PC-3 (cell line): ENCODE data around the gene TTC23. TPM values are rescaled to one million over a fixed set of nuclear protein-coding genes. Genes with fewer than 3 reads are reported as not detected.

ENCODE experiments used
- ATAC-seq: fragments of 200-7000 bp; cut with Tn5 transposase; 2 replicates; pipeline ENCODE4 v1.9.1; 2020; ENCODE audit warnings: mild to moderate bottlenecking, moderate library complexity
- BruUV-seq: library from RNA; stranded (reverse); fragments of 400-500 nt; replicated peaks from 2 replicates; lab custom pipeline; 2021; lab: Mats Ljungman, UMichigan
- CTCF ChIA-PET: fragments of 300-600 bp; sonication (Branson Sonifier 250); formaldehyde crosslinking; loops from one replicate; lab custom pipeline; 2022; ENCODE audit warnings: antibody characterized with exemption; lab: Charles Lee
- POLR2A ChIA-PET: fragments of 300-600 bp; sonication (Branson Sonifier 250); formaldehyde crosslinking; loops from one replicate; lab custom pipeline; 2022; ENCODE audit warnings: antibody characterized with exemption; ENCODE audit not compliant: unreplicated experiment; lab: Charles Lee
- DNase-seq: peaks from one replicate; pipeline ENCODE4 v3.0.0-alpha.2; 2015
- H2AFZ ChIP-seq: fragments of 300-600 bp; sonication (generic); 2 replicates; pipeline ENCODE4 v1.6.0; 2016; ENCODE audit warnings: antibody characterized with exemption, low read length
- H3F3A ChIP-seq: fragments of 300-600 bp; sonication (generic); one replicate; pipeline ENCODE4 v1.6.0; 2017; ENCODE audit warnings: antibody characterized with exemption, low read length, control low read depth, mild to moderate bottlenecking; ENCODE audit not compliant: unreplicated experiment
- H3K27ac ChIP-seq: fragments of 300-600 bp; sonication (generic); 2 replicates; pipeline ENCODE4 v1.5.1; 2016; ENCODE audit warnings: mild to moderate bottlenecking, low read length
- H3K27me3 ChIP-seq: fragments of 300-600 bp; sonication (generic); 2 replicates; pipeline ENCODE4 v1.6.1; 2016; ENCODE audit warnings: low read length, mixed read lengths
- H3K36me3 ChIP-seq: fragments of 300-600 bp; sonication (generic); 2 replicates; pipeline ENCODE4 v1.6.1; 2016; ENCODE audit warnings: low read depth, mixed run types, low read length, mixed read lengths
- H3K4me1 ChIP-seq: fragments of 300-600 bp; sonication (generic); 2 replicates; pipeline ENCODE4 v1.5.1; 2016; ENCODE audit warnings: low read length; ENCODE audit not compliant: insufficient read depth
- H3K4me2 ChIP-seq: fragments of 300-600 bp; sonication (generic); 2 replicates; pipeline ENCODE4 v1.6.0; 2016; ENCODE audit warnings: low read length
- H3K4me3 ChIP-seq: fragments of 300-600 bp; sonication (generic); 2 replicates; pipeline ENCODE4 v1.5.1; 2016; ENCODE audit warnings: mild to moderate bottlenecking, low read length, mixed read lengths
- H3K79me2 ChIP-seq: fragments of 300-600 bp; sonication (generic); 2 replicates; pipeline ENCODE4 v1.6.1; 2017; ENCODE audit warnings: low read length, mixed read lengths
- H3K9ac ChIP-seq: fragments of 300-600 bp; sonication (generic); 2 replicates; pipeline ENCODE4 v1.6.0; 2016; ENCODE audit warnings: mild to moderate bottlenecking, low read length
- H3K9me2 ChIP-seq: fragments of 300-600 bp; sonication (generic); replicated peaks from 2 replicates; pipeline ENCODE4 v1.6.1; 2016; ENCODE audit warnings: mixed run types, low read length, mixed read lengths
- H3K9me3 ChIP-seq: fragments of 300-600 bp; sonication (generic); 2 replicates; pipeline ENCODE4 v1.6.1; 2016; ENCODE audit warnings: low read length, mixed read lengths
- H4K20me1 ChIP-seq: fragments of 300-600 bp; sonication (generic); 2 replicates; pipeline ENCODE4 v1.6.1; 2016; ENCODE audit warnings: low read length, mixed read lengths
- EZH2 ChIP-seq: fragments of 300-600 bp; sonication (generic); IDR thresholded peaks from one replicate; pipeline ENCODE4 v1.6.1; 2017; ENCODE audit warnings: antibody characterized with exemption, mild to moderate bottlenecking, low read length; ENCODE audit not compliant: unreplicated experiment
- EZH2phosphoT487 ChIP-seq: fragments of 300-600 bp; sonication (generic); IDR thresholded peaks from 2 replicates; pipeline ENCODE4 v1.6.1; 2018; ENCODE audit warnings: mild to moderate bottlenecking, antibody characterized with exemption, low read length, borderline replicate concordance
- intact Hi-C: fragments of 100-400 bp; cut with micrococcal nuclease; formaldehyde crosslinking; loops from 2 replicates; pipeline ENCODE4 v1.9.0; 2023
- total RNA-seq: library from RNA; depleted of rRNA; stranded (reverse); fragments of >200 nt; gene quantifications from 2 replicates; pipeline ENCODE4 v1.2.3, GENCODE V29; 2014
- TF ChIP-seq, protein P1 (sequence below): fragments of 300-600 bp; sonication (generic); conservative IDR thresholded peaks from 2 replicates; pipeline ENCODE4 v1.5.1; 2017; ENCODE audit warnings: antibody characterized with exemption, low read depth, mild to moderate bottlenecking, low read length

The TTC23 gene
- total RNA-seq, 1 experiment from 2014 or later = 10.4 TPM

DNA sequence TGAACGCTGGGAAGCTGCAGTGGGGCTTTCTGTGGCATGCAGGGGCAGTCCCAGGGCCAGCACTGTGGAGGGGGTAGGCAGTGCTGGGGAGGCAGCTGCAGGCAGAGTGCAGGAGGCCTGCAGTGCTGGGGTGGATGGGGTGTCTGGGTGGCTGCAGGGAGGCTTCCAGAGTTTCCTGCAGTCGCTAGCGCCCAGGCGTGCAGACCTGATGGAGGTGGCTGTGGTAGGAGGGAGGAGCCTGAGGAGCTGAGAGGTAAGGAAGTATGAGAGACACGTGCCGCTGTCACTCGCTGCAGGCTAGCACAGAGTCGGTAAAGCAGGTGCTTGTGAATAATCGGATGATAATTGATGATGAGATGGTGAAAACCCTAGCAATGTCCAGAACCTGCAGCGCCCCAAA is 128.2 kb downstream of the TTC23 start:
- H3K4me1 ChIP-seq = peaks cover 27% of the 10 kb centered on the region
- BruUV-seq = no TSS peak
- H3K27ac ChIP-seq = no peak overlapping the region
- no peaks in the 10 kb centered on the region for H4K20me1 ChIP-seq
- 0 out of 2 replicates have a peak, but pooled peaks cover 3% of the 10 kb centered on the region for H3K79me2 ChIP-seq
- TF ChIP-seq, protein P1, sequence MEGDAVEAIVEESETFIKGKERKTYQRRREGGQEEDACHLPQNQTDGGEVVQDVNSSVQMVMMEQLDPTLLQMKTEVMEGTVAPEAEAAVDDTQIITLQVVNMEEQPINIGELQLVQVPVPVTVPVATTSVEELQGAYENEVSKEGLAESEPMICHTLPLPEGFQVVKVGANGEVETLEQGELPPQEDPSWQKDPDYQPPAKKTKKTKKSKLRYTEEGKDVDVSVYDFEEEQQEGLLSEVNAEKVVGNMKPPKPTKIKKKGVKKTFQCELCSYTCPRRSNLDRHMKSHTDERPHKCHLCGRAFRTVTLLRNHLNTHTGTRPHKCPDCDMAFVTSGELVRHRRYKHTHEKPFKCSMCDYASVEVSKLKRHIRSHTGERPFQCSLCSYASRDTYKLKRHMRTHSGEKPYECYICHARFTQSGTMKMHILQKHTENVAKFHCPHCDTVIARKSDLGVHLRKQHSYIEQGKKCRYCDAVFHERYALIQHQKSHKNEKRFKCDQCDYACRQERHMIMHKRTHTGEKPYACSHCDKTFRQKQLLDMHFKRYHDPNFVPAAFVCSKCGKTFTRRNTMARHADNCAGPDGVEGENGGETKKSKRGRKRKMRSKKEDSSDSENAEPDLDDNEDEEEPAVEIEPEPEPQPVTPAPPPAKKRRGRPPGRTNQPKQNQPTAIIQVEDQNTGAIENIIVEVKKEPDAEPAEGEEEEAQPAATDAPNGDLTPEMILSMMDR = no peak
- TF ChIP-seq EZH2 = no peak
- TF ChIP-seq EZH2phosphoT487 = no peak
- ChIA-PET CTCF (no interaction called here), POLR2A (no interaction called here)
- no peak overlapping the region for H2AFZ ChIP-seq
- no peaks in the 10 kb centered on the region for H3K9me2 ChIP-seq
- H3K27me3 ChIP-seq = no peaks in the 10 kb centered on the region
- H3K4me2 ChIP-seq = no peak overlapping the region
- intact Hi-C loops = no loop called here
- H3F3A ChIP-seq = peaks cover 8% of the 10 kb centered on the region
- no peak overlapping the region for H3K9ac ChIP-seq
- no peak overlapping the region for H3K4me3 ChIP-seq
- H3K9me3 ChIP-seq = no peaks in the 10 kb centered on the region
- ATAC-seq = no peak
- no peak for DNase-seq
- no peaks in the 10 kb centered on the region for H3K36me3 ChIP-seq

GRCh38 chr15:99120050-99120777 is 129.2 kb downstream of the TTC23 start:
- ATAC-seq = no peak
- no peak overlapping the region for H3K9ac ChIP-seq
- intact Hi-C loops = no loop called here
- H3F3A ChIP-seq = peaks cover 8% of the 10 kb centered on the region
- DNase-seq = no peak
- H3K79me2 ChIP-seq = 0 out of 2 replicates have a peak, but pooled peaks cover under 1% of the 10 kb centered on the region
- no peak overlapping the region for H3K4me2 ChIP-seq
- ChIA-PET POLR2A (no interaction called here), CTCF (no interaction called here)
- no peaks in the 10 kb centered on the region; the same call in 1 of the 2 replicates for H3K36me3 ChIP-seq
- H3K4me1 ChIP-seq = peaks cover 27% of the 10 kb centered on the region
- no peaks in the 10 kb centered on the region for H3K9me2 ChIP-seq
- H3K4me3 ChIP-seq = no peak overlapping the region
- no peaks in the 10 kb centered on the region for H3K27me3 ChIP-seq
- no peaks in the 10 kb centered on the region for H3K9me3 ChIP-seq
- no TSS peak for BruUV-seq
- H2AFZ ChIP-seq = no peak overlapping the region
- H4K20me1 ChIP-seq = no peaks in the 10 kb centered on the region
- no peak overlapping the region for H3K27ac ChIP-seq
- TF ChIP-seq EZH2 (no peak), EZH2phosphoT487 (no peak)
- TF ChIP-seq, protein P1 = no peak

- TF ChIP-seq EZH2 = no peak
- POLR2A ChIA-PET = no interaction called here
Measured at GRCh38 chr15:99118801-99119546, 130.4 kb downstream of the TTC23 start.

More at GRCh38 chr15:99118801-99119546, 130.4 kb downstream of the TTC23 start:
- H3K27me3 ChIP-seq = no peaks in the 10 kb centered on the region
- DNase-seq (no peak), ATAC-seq (no peak)
- no peak overlapping the region for H3K27ac ChIP-seq
- no peaks in the 10 kb centered on the region for H4K20me1 ChIP-seq
- no peak overlapping the region for H3K9ac ChIP-seq
- H3K79me2 ChIP-seq = no peaks in the 10 kb centered on the region
- H3K9me2 ChIP-seq = no peaks in the 10 kb centered on the region
- H3K36me3 ChIP-seq = no peaks in the 10 kb centered on the region; the same call in 1 of the 2 replicates
- H3K9me3 ChIP-seq = no peaks in the 10 kb centered on the region
- peaks cover 15% of the 10 kb centered on the region for H3K4me1 ChIP-seq
- H2AFZ ChIP-seq = no peak overlapping the region
- no peak overlapping the region for H3K4me3 ChIP-seq
- H3K4me2 ChIP-seq = no peak overlapping the region
- no TSS peak for BruUV-seq
- H3F3A ChIP-seq = peaks cover 4% of the 10 kb centered on the region
- CTCF ChIA-PET = no interaction called here
- intact Hi-C loops = no loop called here
